ENCODE results near the gene DPM3. TPM values are rescaled to one million over a fixed set of nuclear protein-coding genes. Genes with fewer than 3 reads are reported as not detected.

Gene DPM3
- total RNA-seq, 3 donors from 2014 or later, result 53.7 to 69.4 (median 68.2) TPM

- no peaks in the 10 kb centered on the region for H3K9me3 ChIP-seq
- H3K4me1 ChIP-seq, result peaks cover 3 to 14% of the 10 kb centered on the region in 2 donors
- DNase-seq (ENCODE audit: low spot score in 2 of 2), result peak; percentile 65
- H3K4me3 ChIP-seq, result peak overlapping the region; percentile 60 to 96 (median 60)
- intact Hi-C loops (cut with DNase I; ENCODE audit: low total_unique reads), result no loop called here
- H3K27me3 ChIP-seq, result no peaks in the 10 kb centered on the region
- TF ChIP-seq POLR2A (IDR thresholded peaks at IDR 0.05) (peak; percentile 0), POLR2AphosphoS5 (IDR thresholded peaks at IDR 0.05) (peak in 1 of 3 donors; percentile 5)
- TF ChIP-seq, protein P1, sequence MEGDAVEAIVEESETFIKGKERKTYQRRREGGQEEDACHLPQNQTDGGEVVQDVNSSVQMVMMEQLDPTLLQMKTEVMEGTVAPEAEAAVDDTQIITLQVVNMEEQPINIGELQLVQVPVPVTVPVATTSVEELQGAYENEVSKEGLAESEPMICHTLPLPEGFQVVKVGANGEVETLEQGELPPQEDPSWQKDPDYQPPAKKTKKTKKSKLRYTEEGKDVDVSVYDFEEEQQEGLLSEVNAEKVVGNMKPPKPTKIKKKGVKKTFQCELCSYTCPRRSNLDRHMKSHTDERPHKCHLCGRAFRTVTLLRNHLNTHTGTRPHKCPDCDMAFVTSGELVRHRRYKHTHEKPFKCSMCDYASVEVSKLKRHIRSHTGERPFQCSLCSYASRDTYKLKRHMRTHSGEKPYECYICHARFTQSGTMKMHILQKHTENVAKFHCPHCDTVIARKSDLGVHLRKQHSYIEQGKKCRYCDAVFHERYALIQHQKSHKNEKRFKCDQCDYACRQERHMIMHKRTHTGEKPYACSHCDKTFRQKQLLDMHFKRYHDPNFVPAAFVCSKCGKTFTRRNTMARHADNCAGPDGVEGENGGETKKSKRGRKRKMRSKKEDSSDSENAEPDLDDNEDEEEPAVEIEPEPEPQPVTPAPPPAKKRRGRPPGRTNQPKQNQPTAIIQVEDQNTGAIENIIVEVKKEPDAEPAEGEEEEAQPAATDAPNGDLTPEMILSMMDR (IDR thresholded peaks at IDR 0.05), result no peak
- peak overlapping the region; percentile 95 to 97 for H3K27ac ChIP-seq
- no peaks in the 10 kb centered on the region for H3K36me3 ChIP-seq
These were observed 14.3 kb downstream of the DPM3 start for GRCh38 chr1:155125946-155126555.

- no peaks in the 10 kb centered on the region for H3K36me3 ChIP-seq
- peaks cover 3 to 8% of the 10 kb centered on the region in 2 donors for H3K4me1 ChIP-seq
- peak overlapping the region; percentile 95 to 97 for H3K27ac ChIP-seq
- H3K27me3 ChIP-seq, result no peaks in the 10 kb centered on the region
- H3K4me3 ChIP-seq, result peak overlapping the region in 2 of 3 donors; percentile 60 to 96
- H3K9me3 ChIP-seq, result no peaks in the 10 kb centered on the region
- no peak for DNase-seq (ENCODE audit: low spot score in 2 of 2)
- TF ChIP-seq, protein P1 (IDR thresholded peaks at IDR 0.05), result no peak
- peak in 1 of 3 donors; percentile 0 for TF ChIP-seq POLR2AphosphoS5 (IDR thresholded peaks at IDR 0.05)
- intact Hi-C loops (cut with DNase I; ENCODE audit: low total_unique reads), result no loop called here
These were observed 14.8 kb downstream of the DPM3 start for GRCh38 chr1:155125511-155125945.

DNA sequence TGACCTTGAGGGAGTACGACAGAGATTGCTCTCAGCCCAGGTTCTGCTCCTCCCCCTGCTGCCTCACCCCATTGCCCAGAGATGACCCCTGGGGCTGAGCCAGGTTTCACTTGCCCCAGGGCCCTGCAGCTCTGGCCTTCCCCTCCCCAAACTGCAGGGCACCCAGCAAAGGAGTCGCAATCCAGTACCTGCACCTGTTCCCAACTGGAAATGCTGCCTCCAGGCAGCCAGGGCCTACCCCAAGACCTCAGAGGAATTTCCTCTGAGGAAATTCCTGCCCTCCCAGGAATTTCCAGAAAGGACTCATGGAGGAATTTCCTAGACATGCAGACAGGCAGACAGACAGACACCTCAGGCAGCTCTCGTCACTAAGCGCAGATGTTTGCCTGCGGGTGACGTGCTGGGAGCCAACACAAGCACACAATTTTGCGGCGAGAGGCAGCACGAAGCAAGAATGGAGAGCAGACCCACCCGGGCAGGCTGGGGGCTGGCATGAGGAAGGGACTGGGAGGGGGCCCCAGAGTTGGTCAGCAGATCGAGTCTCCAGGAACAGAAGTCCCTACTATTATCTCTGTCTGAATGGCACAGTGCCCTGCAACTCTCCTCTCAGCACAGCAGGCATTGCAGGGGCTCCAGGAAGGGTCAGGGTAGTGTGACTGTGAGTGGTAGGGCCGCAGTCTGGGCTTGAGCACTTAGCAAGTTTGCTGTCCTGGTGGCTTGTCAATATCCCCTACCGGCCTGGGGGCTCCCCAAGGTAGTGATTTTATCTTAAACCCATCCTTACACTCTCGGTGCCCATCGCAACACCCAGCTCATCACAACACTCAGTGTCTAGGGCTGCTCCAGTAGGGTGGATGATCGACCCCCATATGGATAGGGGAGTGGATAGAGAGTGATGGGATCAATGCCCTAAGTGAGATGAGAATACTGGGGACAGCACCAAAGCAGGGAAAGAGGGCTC lies 15.5 kb downstream of the DPM3 start:
- intact Hi-C loops (cut with DNase I; ENCODE audit: low total_unique reads), result no loop called here
- no peak for DNase-seq (ENCODE audit: low spot score in 2 of 2)
- Histone ChIP-seq H3K4me1 (peaks cover 3 to 8% of the 10 kb centered on the region in 2 donors), H3K27me3 (no peaks in the 10 kb centered on the region), H3K9me3 (no peaks in the 10 kb centered on the region), H3K4me3 (no peak overlapping the region), H3K27ac (peak overlapping the region; percentile 95 to 97), H3K36me3 (no peaks in the 10 kb centered on the region)
- no peak for TF ChIP-seq POLR2A (IDR thresholded peaks at IDR 0.05)
- TF ChIP-seq, protein P1 (IDR thresholded peaks at IDR 0.05), result no peak
- no peak for TF ChIP-seq POLR2AphosphoS5 (IDR thresholded peaks at IDR 0.05)

DNA sequence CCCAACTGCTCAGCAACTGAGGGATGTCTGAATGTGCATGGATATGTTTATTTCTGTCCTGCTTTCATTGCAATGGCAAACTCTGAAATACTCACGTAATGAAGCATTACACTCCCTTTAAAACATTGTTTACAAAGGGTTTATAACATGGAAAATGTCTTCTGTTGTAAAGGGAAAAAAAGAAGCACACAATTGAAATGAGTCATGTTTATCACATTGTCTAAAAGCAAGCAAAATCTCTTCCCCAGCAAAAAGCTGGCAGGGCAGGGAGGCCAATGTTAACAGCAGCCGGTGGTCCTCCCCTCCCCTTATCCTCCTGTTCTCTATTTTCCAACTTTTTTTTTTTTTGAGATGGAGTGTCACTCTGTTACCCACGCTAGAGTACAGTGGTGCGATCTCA lies 16.5 kb downstream of the DPM3 start:
- no peak for DNase-seq (ENCODE audit: low spot score in 2 of 2)
- Histone ChIP-seq H3K4me3 (no peak overlapping the region), H3K27me3 (no peaks in the 10 kb centered on the region), H3K36me3 (no peaks in the 10 kb centered on the region), H3K9me3 (no peaks in the 10 kb centered on the region), H3K27ac (peak overlapping the region in 1 of 2 donors; percentile 95), H3K4me1 (peaks cover 3 to 8% of the 10 kb centered on the region in 2 donors)
- intact Hi-C loops (cut with DNase I; ENCODE audit: low total_unique reads), result no loop called here
- TF ChIP-seq POLR2A (IDR thresholded peaks at IDR 0.05) (no peak), POLR2AphosphoS5 (IDR thresholded peaks at IDR 0.05) (no peak)
- TF ChIP-seq, protein P1 (IDR thresholded peaks at IDR 0.05), result no peak

GRCh38 chr1:155122308-155122707 lies 18.0 kb downstream of the DPM3 start:
- Histone ChIP-seq H3K27me3 (no peaks in the 10 kb centered on the region), H3K4me1 (peaks cover 3 to 8% of the 10 kb centered on the region in 2 donors), H3K27ac (no peak overlapping the region), H3K9me3 (no peaks in the 10 kb centered on the region), H3K36me3 (no peaks in the 10 kb centered on the region), H3K4me3 (no peak overlapping the region)
- intact Hi-C loops (cut with DNase I; ENCODE audit: low total_unique reads), result no loop called here
- TF ChIP-seq POLR2A (IDR thresholded peaks at IDR 0.05), result no peak
- no peak for TF ChIP-seq POLR2AphosphoS5 (IDR thresholded peaks at IDR 0.05)
- TF ChIP-seq, protein P1 (IDR thresholded peaks at IDR 0.05), result no peak
- no peak for DNase-seq (ENCODE audit: low spot score in 2 of 2)

Data from breast epithelium (tissue), 4 donors.